K562 (cell line): ENCODE measurements around the gene DIPK1B. TPM values are rescaled to one million over a fixed set of nuclear protein-coding genes. Genes with fewer than 3 reads are reported as not detected.

ENCODE experiments used
- CCAR2 ChIP-seq: fragments of 200-400 bp; formaldehyde crosslinking; IDR thresholded peaks from 2 replicates; pipeline ENCODE4 v1.6.1; 2017; ENCODE audit warnings: mild to moderate bottlenecking, low read depth, low read length
- E2F3 ChIP-seq: fragments of 250-450 bp; sonication (Bioruptor Pico); IDR thresholded peaks from 2 replicates; pipeline ENCODE4 v1.4.0; 2020; ENCODE audit warnings: mild to moderate bottlenecking
- LARP7 ChIP-seq: fragments of 450-650 bp; IDR thresholded peaks from 2 replicates; pipeline ENCODE4 v1.6.1; 2016
- NCOA4 ChIP-seq: fragments of 450-650 bp; IDR thresholded peaks from 2 replicates; pipeline ENCODE4 v1.6.1; 2018; ENCODE audit warnings: mild to moderate bottlenecking; ENCODE audit not compliant: partially characterized antibody
- NELFE ChIP-seq: IDR thresholded peaks from 2 replicates; pipeline ENCODE4 v1.6.1; 2011; ENCODE audit warnings: mild to moderate bottlenecking; ENCODE audit not compliant: insufficient read depth, insufficient read length
- POLR2AphosphoS2 ChIP-seq: IDR thresholded peaks from 2 replicates; pipeline ENCODE4 v1.6.1; 2012; ENCODE audit warnings: low read length, improper control_type of control experiment
- RAD21 ChIP-seq, 2 experiments: fragments of 250-450 bp in 1 of 2; fragments of 450-650 bp in 1 of 2; sonication (Bioruptor Pico) in 1 of 2; formaldehyde crosslinking in 1 of 2; IDR thresholded peaks in 1 of 2; conservative IDR thresholded peaks in 1 of 2; 2 replicates each; pipeline versions ENCODE4 v1.4.0 to v1.8.0; 2020 to 2022; ENCODE audit warnings: mild to moderate bottlenecking in 2 of 2, moderate library complexity in 1 of 2
- STAT5B ChIP-seq: fragments of 250-450 bp; sonication (Bioruptor Pico); IDR thresholded peaks from 2 replicates; pipeline ENCODE4 v1.8.0; 2021; ENCODE audit warnings: mild to moderate bottlenecking, inconsistent platforms
- TBL1XR1 ChIP-seq, 2 experiments: IDR thresholded peaks; 2 replicates each; pipeline ENCODE4 v1.6.1; 2012; ENCODE audit warnings: improper control_type of control experiment in 2 of 2, low read length in 2 of 2, mild to moderate bottlenecking in 1 of 2
- ZNF175 ChIP-seq: fragments of 200-800 bp; sonication (Bioruptor generic); IDR thresholded peaks from 2 replicates; pipeline ENCODE4 v1.6.1; 2016; ENCODE audit warnings: low read depth, mild to moderate bottlenecking, missing genetic modification characterization, missing compliant biosample characterization
- ZNF57 ChIP-seq: fragments of 450-650 bp; formaldehyde crosslinking; IDR thresholded peaks from 2 replicates; pipeline ENCODE4 v1.4.0; 2020; ENCODE audit warnings: mild to moderate bottlenecking, moderate library complexity
- ZNF77 ChIP-seq: fragments of 250-450 bp; sonication (Bioruptor Pico); IDR thresholded peaks from 2 replicates; pipeline ENCODE4 v1.5.0; 2020
- ZNF780A ChIP-seq: fragments of 250-450 bp; sonication (Bioruptor Pico); IDR thresholded peaks from 2 replicates; pipeline ENCODE4 v1.5.0; 2021; ENCODE audit warnings: mild to moderate bottlenecking
- ZNF785 ChIP-seq: fragments of 250-450 bp; sonication (Bioruptor Pico); IDR thresholded peaks from 2 replicates; pipeline ENCODE4 v1.4.0; 2020; ENCODE audit warnings: mild to moderate bottlenecking
- polyA plus RNA-seq, 8 experiments: library from polyadenylated mRNA; depleted of rRNA in 4 of 8; stranded (reverse) in 5 of 8; unstranded in 3 of 8; fragments of >200 nt; fragmentation: Nextera tagmentation in 2 of 8; fragmentation: Illumina TruSeq in 1 of 8; extraction: Ambion mirVana in 2 of 8; extraction: Trizol in 1 of 8; gene quantifications; 2 replicates each; pipeline versions ENCODE4 v1.2.1 to v1.2.3, GENCODE V29; 2011 to 2014; ENCODE audit warnings: inconsistent platforms in 1 of 8, missing spikeins in 1 of 8
- total RNA-seq, 7 experiments: library from RNA; depleted of rRNA in 6 of 7; stranded (reverse); fragments of >200 nt in 6 of 7; fragmentation: Illumina TruSeq in 2 of 7; extraction: Trizol in 2 of 7; gene quantifications; 2 replicates each; pipeline versions ENCODE4 v1.2.1 to v1.2.3, GENCODE V29; 2011 to 2021; ENCODE audit warnings: low replicate concordance in 1 of 7
- TF ChIP-seq, protein P1 (sequence below): fragments of 250-450 bp; sonication (Bioruptor Pico); IDR thresholded peaks from 2 replicates; pipeline ENCODE4 v1.5.0; 2021
- TF ChIP-seq, protein P2 (sequence below): sonication (generic); formaldehyde crosslinking; IDR thresholded peaks from 2 replicates; pipeline ENCODE4 v1.8.0; 2023; ENCODE audit warnings: mild to moderate bottlenecking, missing genetic modification reagents
- TF ChIP-seq, protein P3 (sequence below): sonication (generic); formaldehyde crosslinking; IDR thresholded peaks from 2 replicates; pipeline ENCODE4 v1.8.0; 2023; ENCODE audit warnings: missing genetic modification reagents, mild to moderate bottlenecking, borderline replicate concordance
- TF ChIP-seq, protein P4 (sequence below): conservative IDR thresholded peaks from 2 replicates; pipeline ENCODE4 v1.6.1; 2011; ENCODE audit warnings: low read depth, mild to moderate bottlenecking, low read length; ENCODE audit not compliant: control insufficient read depth

DIPK1B gene
- total and polyA plus RNA-seq, 9 of the 15 experiments (the other 6 are each of a cell fraction or from before 2014, with no cell fraction given) = 0.08 to 22.3 (median 5.9) TPM

DNA sequence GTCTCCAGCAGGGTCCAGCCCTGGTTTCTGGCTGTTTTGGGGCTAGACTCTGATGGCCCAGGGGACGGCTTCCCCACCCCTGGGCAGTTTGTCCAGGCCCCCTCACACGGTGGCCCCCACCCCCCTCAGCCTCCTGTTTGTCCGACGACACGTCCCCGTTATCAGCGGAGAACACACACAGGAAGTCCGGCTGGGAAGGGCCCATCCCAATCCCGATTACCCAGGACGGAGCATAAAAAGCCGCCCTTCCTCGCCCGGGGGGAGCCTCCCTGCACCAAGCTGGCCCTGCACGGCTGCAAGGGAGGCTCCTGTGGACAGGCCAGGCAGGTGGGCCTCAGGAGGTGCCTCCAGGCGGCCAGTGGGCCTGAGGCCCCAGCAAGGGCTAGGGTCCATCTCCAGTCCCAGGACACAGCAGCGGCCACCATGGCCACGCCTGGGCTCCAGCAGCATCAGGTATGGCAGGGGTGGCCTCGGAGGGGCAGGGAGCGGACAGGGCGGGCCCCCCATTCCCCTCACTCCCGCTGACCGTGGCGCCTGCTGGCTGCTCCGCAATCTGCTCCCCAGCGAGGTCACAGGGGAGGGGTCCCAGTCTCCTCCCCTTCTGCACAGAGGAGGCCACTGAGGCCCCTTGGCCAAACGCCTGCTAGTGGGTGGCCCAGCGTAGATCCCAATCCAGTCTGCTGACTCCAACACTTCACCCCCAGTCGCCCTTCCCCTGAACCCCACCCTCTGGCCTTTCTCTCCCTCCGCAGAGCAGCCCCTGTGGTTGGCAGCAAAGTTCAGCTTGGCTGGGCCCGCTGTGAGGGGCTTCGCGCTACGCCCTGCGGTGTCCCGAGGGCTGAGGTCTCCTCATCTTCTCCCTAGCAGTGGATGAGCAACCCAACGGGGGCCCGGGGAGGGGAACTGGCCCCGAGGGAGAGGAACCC is 49.5 kb upstream of the DIPK1B start, which contains the start of gene EGFL7 (continued):
- TF ChIP-seq, protein P1, sequence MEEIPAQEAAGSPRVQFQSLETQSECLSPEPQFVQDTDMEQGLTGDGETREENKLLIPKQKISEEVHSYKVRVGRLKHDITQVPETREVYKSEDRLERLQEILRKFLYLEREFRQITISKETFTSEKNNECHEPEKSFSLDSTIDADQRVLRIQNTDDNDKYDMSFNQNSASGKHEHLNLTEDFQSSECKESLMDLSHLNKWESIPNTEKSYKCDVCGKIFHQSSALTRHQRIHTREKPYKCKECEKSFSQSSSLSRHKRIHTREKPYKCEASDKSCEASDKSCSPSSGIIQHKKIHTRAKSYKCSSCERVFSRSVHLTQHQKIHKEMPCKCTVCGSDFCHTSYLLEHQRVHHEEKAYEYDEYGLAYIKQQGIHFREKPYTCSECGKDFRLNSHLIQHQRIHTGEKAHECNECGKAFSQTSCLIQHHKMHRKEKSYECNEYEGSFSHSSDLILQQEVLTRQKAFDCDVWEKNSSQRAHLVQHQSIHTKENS (CRISPR knock-in tag) = no peak
- TF ChIP-seq NELFE (no peak), ZNF780A (CRISPR knock-in tag) (no peak), ZNF57 (no peak), ZNF175 (CRISPR knock-in tag) (no peak), STAT5B (no peak), POLR2AphosphoS2 (peak; percentile 88; the same call in 1 of the 2 replicates), RAD21 (CRISPR knock-in tag; conservative IDR thresholded peaks at IDR 0.05 in 1 of 2, IDR thresholded peaks at IDR 0.05 in 1 of 2) (no peak), ZNF785 (no peak), TBL1XR1 (IDR thresholded peaks at IDR 0.05; ENCODE audit: low read length in 2 of 2) (peak in 1 of 2 experiments; percentile 76; a peak in 2 of 4 replicates), CCAR2 (no peak), LARP7 (no peak), NCOA4 (no peak), ZNF77 (CRISPR knock-in tag) (peak; percentile 89; the same call in 1 of the 2 replicates), E2F3 (no peak)
- TF ChIP-seq, protein P2, sequence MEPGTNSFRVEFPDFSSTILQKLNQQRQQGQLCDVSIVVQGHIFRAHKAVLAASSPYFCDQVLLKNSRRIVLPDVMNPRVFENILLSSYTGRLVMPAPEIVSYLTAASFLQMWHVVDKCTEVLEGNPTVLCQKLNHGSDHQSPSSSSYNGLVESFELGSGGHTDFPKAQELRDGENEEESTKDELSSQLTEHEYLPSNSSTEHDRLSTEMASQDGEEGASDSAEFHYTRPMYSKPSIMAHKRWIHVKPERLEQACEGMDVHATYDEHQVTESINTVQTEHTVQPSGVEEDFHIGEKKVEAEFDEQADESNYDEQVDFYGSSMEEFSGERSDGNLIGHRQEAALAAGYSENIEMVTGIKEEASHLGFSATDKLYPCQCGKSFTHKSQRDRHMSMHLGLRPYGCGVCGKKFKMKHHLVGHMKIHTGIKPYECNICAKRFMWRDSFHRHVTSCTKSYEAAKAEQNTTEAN (CRISPR knock-in tag) = no peak
- TF ChIP-seq, protein P3, sequence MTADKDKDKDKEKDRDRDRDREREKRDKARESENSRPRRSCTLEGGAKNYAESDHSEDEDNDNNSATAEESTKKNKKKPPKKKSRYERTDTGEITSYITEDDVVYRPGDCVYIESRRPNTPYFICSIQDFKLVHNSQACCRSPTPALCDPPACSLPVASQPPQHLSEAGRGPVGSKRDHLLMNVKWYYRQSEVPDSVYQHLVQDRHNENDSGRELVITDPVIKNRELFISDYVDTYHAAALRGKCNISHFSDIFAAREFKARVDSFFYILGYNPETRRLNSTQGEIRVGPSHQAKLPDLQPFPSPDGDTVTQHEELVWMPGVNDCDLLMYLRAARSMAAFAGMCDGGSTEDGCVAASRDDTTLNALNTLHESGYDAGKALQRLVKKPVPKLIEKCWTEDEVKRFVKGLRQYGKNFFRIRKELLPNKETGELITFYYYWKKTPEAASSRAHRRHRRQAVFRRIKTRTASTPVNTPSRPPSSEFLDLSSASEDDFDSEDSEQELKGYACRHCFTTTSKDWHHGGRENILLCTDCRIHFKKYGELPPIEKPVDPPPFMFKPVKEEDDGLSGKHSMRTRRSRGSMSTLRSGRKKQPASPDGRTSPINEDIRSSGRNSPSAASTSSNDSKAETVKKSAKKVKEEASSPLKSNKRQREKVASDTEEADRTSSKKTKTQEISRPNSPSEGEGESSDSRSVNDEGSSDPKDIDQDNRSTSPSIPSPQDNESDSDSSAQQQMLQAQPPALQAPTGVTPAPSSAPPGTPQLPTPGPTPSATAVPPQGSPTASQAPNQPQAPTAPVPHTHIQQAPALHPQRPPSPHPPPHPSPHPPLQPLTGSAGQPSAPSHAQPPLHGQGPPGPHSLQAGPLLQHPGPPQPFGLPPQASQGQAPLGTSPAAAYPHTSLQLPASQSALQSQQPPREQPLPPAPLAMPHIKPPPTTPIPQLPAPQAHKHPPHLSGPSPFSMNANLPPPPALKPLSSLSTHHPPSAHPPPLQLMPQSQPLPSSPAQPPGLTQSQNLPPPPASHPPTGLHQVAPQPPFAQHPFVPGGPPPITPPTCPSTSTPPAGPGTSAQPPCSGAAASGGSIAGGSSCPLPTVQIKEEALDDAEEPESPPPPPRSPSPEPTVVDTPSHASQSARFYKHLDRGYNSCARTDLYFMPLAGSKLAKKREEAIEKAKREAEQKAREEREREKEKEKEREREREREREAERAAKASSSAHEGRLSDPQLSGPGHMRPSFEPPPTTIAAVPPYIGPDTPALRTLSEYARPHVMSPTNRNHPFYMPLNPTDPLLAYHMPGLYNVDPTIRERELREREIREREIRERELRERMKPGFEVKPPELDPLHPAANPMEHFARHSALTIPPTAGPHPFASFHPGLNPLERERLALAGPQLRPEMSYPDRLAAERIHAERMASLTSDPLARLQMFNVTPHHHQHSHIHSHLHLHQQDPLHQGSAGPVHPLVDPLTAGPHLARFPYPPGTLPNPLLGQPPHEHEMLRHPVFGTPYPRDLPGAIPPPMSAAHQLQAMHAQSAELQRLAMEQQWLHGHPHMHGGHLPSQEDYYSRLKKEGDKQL (CRISPR knock-in tag) = no peak
- TF ChIP-seq, protein P4, sequence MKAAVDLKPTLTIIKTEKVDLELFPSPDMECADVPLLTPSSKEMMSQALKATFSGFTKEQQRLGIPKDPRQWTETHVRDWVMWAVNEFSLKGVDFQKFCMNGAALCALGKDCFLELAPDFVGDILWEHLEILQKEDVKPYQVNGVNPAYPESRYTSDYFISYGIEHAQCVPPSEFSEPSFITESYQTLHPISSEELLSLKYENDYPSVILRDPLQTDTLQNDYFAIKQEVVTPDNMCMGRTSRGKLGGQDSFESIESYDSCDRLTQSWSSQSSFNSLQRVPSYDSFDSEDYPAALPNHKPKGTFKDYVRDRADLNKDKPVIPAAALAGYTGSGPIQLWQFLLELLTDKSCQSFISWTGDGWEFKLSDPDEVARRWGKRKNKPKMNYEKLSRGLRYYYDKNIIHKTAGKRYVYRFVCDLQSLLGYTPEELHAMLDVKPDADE = peak; percentile 38; the same call in 1 of the 2 replicates
